Neuronal stem cell (in vitro differentiated cells): ENCODE measurements around the gene CLTB.

Experiments
- DNase-seq: peaks from one replicate; pipeline ENCODE4 v3.0.0-alpha.2; 2013; ENCODE audit warnings: low spot score
- H2AFZ ChIP-seq: one replicate; pipeline ENCODE4 v1.6.1; 2013; ENCODE audit warnings: mild to moderate bottlenecking, low read length, inconsistent platforms
- H2AK5ac ChIP-seq: 2 replicates; pipeline ENCODE4 v1.6.1; 2013; ENCODE audit warnings: low read depth, mild to moderate bottlenecking, inconsistent platforms, low read length, moderate library complexity, mixed read lengths
- H2BK120ac ChIP-seq: 2 replicates; pipeline ENCODE4 v1.6.1; 2013; ENCODE audit warnings: low read depth, mild to moderate bottlenecking, inconsistent platforms, low read length, moderate library complexity, mixed read lengths
- H2BK12ac ChIP-seq: one replicate; pipeline ENCODE4 v1.6.1; 2013; ENCODE audit warnings: low read length, inconsistent platforms
- H2BK15ac ChIP-seq: 2 replicates; pipeline ENCODE4 v1.6.1; 2013; ENCODE audit warnings: mild to moderate bottlenecking, low read length, inconsistent platforms, mixed read lengths
- H2BK5ac ChIP-seq: one replicate; pipeline ENCODE4 v1.6.1; 2013; ENCODE audit warnings: inconsistent platforms, mild to moderate bottlenecking, low read length, moderate library complexity
- H3K14ac ChIP-seq: one replicate; pipeline ENCODE4 v1.6.1; 2013; ENCODE audit warnings: low read length, inconsistent platforms
- H3K18ac ChIP-seq: 2 replicates; pipeline ENCODE4 v1.6.1; 2013; ENCODE audit warnings: low read length, inconsistent platforms
- H3K23ac ChIP-seq: 2 replicates; pipeline ENCODE4 v1.6.1; 2013; ENCODE audit warnings: low read depth, mild to moderate bottlenecking, mixed read lengths, low read length, inconsistent platforms; ENCODE audit not compliant: poor library complexity
- H3K27ac ChIP-seq: replicated peaks from 3 replicates; pipeline ENCODE4 v1.5.1; 2013; ENCODE audit warnings: low read length, inconsistent platforms
- H3K27me3 ChIP-seq, 3 experiments: 2 replicates each; pipeline ENCODE4 v1.6.1; 2013; ENCODE audit warnings: low read length in 3 of 3, mild to moderate bottlenecking in 2 of 3, inconsistent platforms in 1 of 3, low read depth in 1 of 3, mixed read lengths in 1 of 3, moderate library complexity in 1 of 3; ENCODE audit not compliant: control insufficient read depth in 3 of 3, insufficient read depth in 3 of 3
- H3K36me3 ChIP-seq, 2 donors: replicated peaks in 1 of 2; 2 replicates each; pipeline ENCODE4 v1.6.1; 2013; ENCODE audit warnings: low read length in 2 of 2; ENCODE audit not compliant: control insufficient read depth in 2 of 2, insufficient read depth in 2 of 2
- H3K4ac ChIP-seq: 2 replicates; pipeline ENCODE4 v1.6.1; 2013; ENCODE audit warnings: inconsistent platforms, mild to moderate bottlenecking, low read length, moderate library complexity
- H3K4me1 ChIP-seq, 2 donors: 1 replicate in 1 of 2; 2 replicates in 1 of 2; pipeline ENCODE4 v1.6.1; 2013; ENCODE audit warnings: low read length in 2 of 2, low read depth in 1 of 2; ENCODE audit not compliant: control insufficient read depth in 2 of 2, insufficient read depth in 1 of 2
- H3K4me2 ChIP-seq: one replicate; pipeline ENCODE4 v1.6.1; 2013; ENCODE audit warnings: mild to moderate bottlenecking, low read length, inconsistent platforms; ENCODE audit not compliant: insufficient read depth, poor library complexity, severe bottlenecking
- H3K4me3 ChIP-seq, 2 donors: 2 replicates each; pipeline ENCODE4 v1.5.1; 2013; ENCODE audit warnings: low read length in 2 of 2, mild to moderate bottlenecking in 2 of 2, inconsistent platforms in 1 of 2, moderate library complexity in 1 of 2
- H3K79me1 ChIP-seq: one replicate; pipeline ENCODE4 v1.6.1; 2013; ENCODE audit warnings: low read depth, mild to moderate bottlenecking, inconsistent platforms, low read length, moderate library complexity
- H3K9ac ChIP-seq: one replicate; pipeline ENCODE4 v1.6.1; 2013; ENCODE audit warnings: mild to moderate bottlenecking, low read depth, low read length, inconsistent platforms; ENCODE audit not compliant: poor library complexity
- H3K9me3 ChIP-seq, 2 donors: replicated peaks in 1 of 2; 2 replicates each; pipeline versions ENCODE3 to v1.6.1; 2013; ENCODE audit warnings: low read length in 2 of 2, mild to moderate bottlenecking in 2 of 2, inconsistent platforms in 1 of 2, low read depth in 1 of 2, mixed read lengths in 1 of 2, moderate library complexity in 1 of 2; ENCODE audit not compliant: control insufficient read depth in 2 of 2, insufficient read depth in 1 of 2
- H4K8ac ChIP-seq: one replicate; pipeline ENCODE4 v1.6.1; 2013; ENCODE audit warnings: low read depth, mild to moderate bottlenecking, inconsistent platforms, low read length, moderate library complexity
- H4K91ac ChIP-seq: one replicate; pipeline ENCODE4 v1.6.1; 2013; ENCODE audit warnings: low read length, low read depth, mild to moderate bottlenecking, inconsistent platforms; ENCODE audit not compliant: poor library complexity
- WGBS, 2 donors: extraction: QIAGEN DNeasy Blood & Tissue Kit; methylation state at CpG; one replicate each; pipeline ENCODE4 v1.1.7; 2013; ENCODE audit warnings: missing lambda C conversion rate in 2 of 2, mixed read lengths in 1 of 2; ENCODE audit not compliant: insufficient read length in 2 of 2, insufficient replicate concordance in 1 of 2; ENCODE audit errors: extremely low coverage in 2 of 2; 5-methylcytosine and 5-hydroxymethylcytosine counted together

CLTB gene

DNA sequence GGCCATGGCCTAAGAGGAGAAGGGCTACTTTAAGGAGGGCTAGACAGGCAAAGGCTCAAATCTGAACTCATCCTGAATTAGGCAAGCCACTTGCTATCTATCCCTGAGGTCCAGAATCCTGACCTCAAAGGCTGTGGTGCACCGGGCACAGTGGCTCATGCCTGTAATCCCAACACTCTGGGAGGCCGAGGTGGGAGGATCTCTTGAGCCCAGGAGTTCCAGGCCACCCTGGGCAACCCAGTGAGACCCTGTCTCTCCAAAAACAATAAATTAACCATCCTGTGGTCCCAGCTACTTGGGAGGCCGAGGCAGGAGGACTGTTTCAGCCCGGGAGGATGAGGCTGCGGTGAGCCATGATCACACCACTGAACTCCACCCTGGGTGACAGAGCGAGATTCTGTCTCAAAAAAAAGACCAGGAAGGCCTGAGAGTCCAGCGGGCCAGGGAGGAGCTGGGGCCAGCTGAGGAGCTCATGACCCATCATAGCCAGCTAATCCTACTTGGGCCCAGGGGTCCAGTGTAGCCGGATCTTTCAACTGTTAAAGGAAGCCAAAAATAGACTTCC, 31.9 kb downstream of the CLTB start:
- Histone ChIP-seq H3K9ac (no peak overlapping the region), H3K79me1 (peaks cover 3% of the 10 kb centered on the region), H4K8ac (no peak overlapping the region), H2BK15ac (no peak overlapping the region), H3K23ac (no peak overlapping the region), H4K91ac (no peak overlapping the region), H3K14ac (no peak overlapping the region), H2AK5ac (no peak overlapping the region), H3K4me2 (no peak overlapping the region), H3K36me3 (peaks cover 19 to 63% of the 10 kb centered on the region in 2 donors), H3K27ac (no peak overlapping the region), H3K9me3 (no peaks in the 10 kb centered on the region), H2BK120ac (no peak overlapping the region), H3K4me3 (no peak overlapping the region), H2BK5ac (no peak overlapping the region), H3K4ac (no peak overlapping the region), H3K18ac (no peak overlapping the region), H3K27me3 (no peaks in the 10 kb centered on the region), H2BK12ac (no peak overlapping the region), H2AFZ (no peak overlapping the region), H3K4me1 (peaks cover 1 to 6% of the 10 kb centered on the region in 2 donors)
- WGBS, 2 donors: no CpG with 5 or more reads among the region's 8 CpGs
- no peak for DNase-seq

DNA sequence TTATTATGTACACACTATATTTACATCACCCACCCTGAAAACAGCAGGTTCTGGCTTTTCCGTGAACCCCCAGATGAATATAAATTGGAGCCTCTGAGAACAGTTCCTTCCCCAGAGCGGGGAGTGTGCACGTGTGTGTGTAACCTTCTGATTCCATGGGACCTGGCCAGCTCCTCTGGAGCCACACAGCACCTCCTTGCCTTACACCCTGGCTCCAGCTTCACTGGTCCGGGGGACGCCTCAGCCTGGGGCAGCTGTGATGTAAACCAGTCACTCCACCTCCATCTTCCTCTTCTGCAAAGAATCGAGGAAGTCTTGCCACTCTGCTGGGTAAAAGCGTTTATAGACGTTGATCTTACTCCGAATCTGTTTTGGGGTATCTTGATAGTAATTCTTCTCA, 32.4 kb downstream of the CLTB start:
- no peaks in the 10 kb centered on the region for H3K27me3 ChIP-seq
- no peak overlapping the region for H2AK5ac ChIP-seq
- H2BK12ac ChIP-seq: no peak overlapping the region
- H3K36me3 ChIP-seq: peaks cover 19 to 63% of the 10 kb centered on the region in 2 donors
- H2BK5ac ChIP-seq: no peak overlapping the region
- H3K4ac ChIP-seq: no peak overlapping the region
- peaks cover 3% of the 10 kb centered on the region for H3K79me1 ChIP-seq
- H3K4me3 ChIP-seq: no peak overlapping the region
- no peaks in the 10 kb centered on the region for H3K9me3 ChIP-seq
- no CpG with 5 or more reads among the region's 9 CpGs for WGBS, 2 donors
- no peak overlapping the region for H4K8ac ChIP-seq
- no peak overlapping the region for H4K91ac ChIP-seq
- H3K4me2 ChIP-seq: no peak overlapping the region
- peaks cover 1 to 6% of the 10 kb centered on the region in 2 donors for H3K4me1 ChIP-seq
- no peak overlapping the region for H3K23ac ChIP-seq
- H2BK120ac ChIP-seq: no peak overlapping the region
- no peak overlapping the region for H3K18ac ChIP-seq
- no peak overlapping the region for H3K27ac ChIP-seq
- no peak overlapping the region for H2BK15ac ChIP-seq
- H3K14ac ChIP-seq: no peak overlapping the region
- H2AFZ ChIP-seq: no peak overlapping the region
- no peak overlapping the region for H3K9ac ChIP-seq
- DNase-seq: no peak

DNA sequence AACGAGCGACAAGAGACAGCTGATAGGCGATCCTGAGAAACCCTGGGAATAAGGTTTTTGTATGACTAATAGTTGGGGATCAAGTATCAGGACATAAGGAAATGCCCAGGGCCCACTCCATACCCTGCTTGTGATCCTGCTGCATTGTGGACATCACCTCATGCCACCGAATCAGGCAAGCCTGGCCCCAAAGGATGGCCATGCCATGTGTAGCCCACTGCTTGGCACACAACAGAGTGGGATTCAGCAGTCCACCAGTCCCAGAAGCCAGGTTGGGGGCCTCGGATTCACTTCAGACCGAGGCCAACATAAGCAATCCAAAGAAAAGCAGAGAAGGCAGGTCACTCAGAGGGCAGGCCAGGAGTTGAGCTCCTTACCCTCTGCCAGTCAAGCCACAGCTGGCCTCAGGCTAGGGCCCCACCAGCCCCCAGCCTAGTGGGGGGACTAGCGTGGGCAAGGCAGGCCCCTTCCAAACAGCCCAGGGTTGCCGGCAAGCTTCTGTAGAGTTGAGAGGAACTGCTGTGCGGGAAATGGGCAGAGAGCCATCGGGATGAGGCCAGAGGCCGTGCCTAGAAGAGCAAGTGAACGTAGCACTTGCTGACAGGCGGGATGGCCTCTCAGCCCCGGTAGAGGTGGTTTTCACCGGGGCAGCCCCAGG, 33.0 kb downstream of the CLTB start:
- no peak overlapping the region for H3K4me3 ChIP-seq
- H3K9ac ChIP-seq: peak overlapping the region; percentile 27
- no peak overlapping the region for H2BK120ac ChIP-seq
- H3K4me2 ChIP-seq: no peak overlapping the region
- no peak overlapping the region for H2AK5ac ChIP-seq
- H3K14ac ChIP-seq: no peak overlapping the region
- no peak overlapping the region for H4K8ac ChIP-seq
- peaks cover 3% of the 10 kb centered on the region for H3K79me1 ChIP-seq
- no peak overlapping the region for H2AFZ ChIP-seq
- H2BK5ac ChIP-seq: no peak overlapping the region
- no CpG with 5 or more reads among the region's 15 CpGs for WGBS, 2 donors
- H3K18ac ChIP-seq: no peak overlapping the region
- H3K27me3 ChIP-seq: no peaks in the 10 kb centered on the region
- H4K91ac ChIP-seq: no peak overlapping the region
- no peak overlapping the region for H2BK15ac ChIP-seq
- H2BK12ac ChIP-seq: no peak overlapping the region
- H3K27ac ChIP-seq: no peak overlapping the region
- peaks cover 1 to 6% of the 10 kb centered on the region in 2 donors for H3K4me1 ChIP-seq
- no peaks in the 10 kb centered on the region for H3K9me3 ChIP-seq
- H3K23ac ChIP-seq: no peak overlapping the region
- DNase-seq: no peak
- no peak overlapping the region for H3K4ac ChIP-seq
- peaks cover 19 to 63% of the 10 kb centered on the region in 2 donors for H3K36me3 ChIP-seq

DNA sequence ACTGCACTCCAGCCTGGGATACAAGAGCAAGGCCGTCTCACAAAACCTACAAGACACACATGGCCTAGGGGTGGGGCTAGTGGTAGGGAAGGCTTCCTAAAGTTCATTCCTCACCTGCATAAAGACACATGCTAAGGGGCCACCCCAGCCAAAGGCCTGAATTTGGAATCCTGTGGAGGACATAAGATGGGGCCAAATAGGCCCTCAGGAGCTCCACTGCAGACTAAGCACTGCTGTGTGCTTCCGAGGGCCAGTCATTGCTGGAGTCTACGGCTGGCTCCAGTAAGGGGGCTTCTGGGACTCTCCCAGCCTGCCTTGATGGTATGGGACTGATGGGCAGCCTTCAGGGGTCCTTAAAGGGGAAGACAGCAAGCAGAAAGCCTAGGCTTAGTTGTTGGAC, 33.6 kb downstream of the CLTB start:
- Histone ChIP-seq H2BK5ac (no peak overlapping the region), H2AFZ (no peak overlapping the region), H2AK5ac (no peak overlapping the region), H3K14ac (no peak overlapping the region), H3K4me3 (no peak overlapping the region), H4K91ac (no peak overlapping the region), H3K23ac (no peak overlapping the region), H2BK12ac (no peak overlapping the region), H3K9ac (no peak overlapping the region), H3K27ac (no peak overlapping the region), H3K9me3 (no peaks in the 10 kb centered on the region), H2BK15ac (no peak overlapping the region), H3K36me3 (peaks cover 19 to 69% of the 10 kb centered on the region in 2 donors), H2BK120ac (no peak overlapping the region), H3K18ac (no peak overlapping the region), H3K79me1 (peaks cover 3% of the 10 kb centered on the region), H3K27me3 (no peaks in the 10 kb centered on the region), H4K8ac (no peak overlapping the region), H3K4ac (no peak overlapping the region), H3K4me1 (peaks cover 1 to 6% of the 10 kb centered on the region in 2 donors), H3K4me2 (no peak overlapping the region)
- WGBS, 2 donors: no CpG with 5 or more reads among the region's 3 CpGs
- no peak for DNase-seq
